Testis (tissue), 3 donors: ENCODE results near the gene DENND2A. TPM values are rescaled to one million over a fixed set of nuclear protein-coding genes. Genes with fewer than 3 reads are reported as not detected.
"Not testable (repeated sequence)": the region's sequence is repeated elsewhere in the genome, so short reads cannot be mapped to it uniquely, and the experiment has no call there.

Experiments
- DNase-seq: peaks from one replicate; pipeline ENCODE4 v3.0.0-alpha.2; 2019
- H3K27ac ChIP-seq, 2 donors: fragments of 200-600 bp; sonication (generic); one replicate each; pipeline ENCODE4 v1.5.1; 2019
- H3K27me3 ChIP-seq: fragments of 200-600 bp; sonication (generic); one replicate; pipeline ENCODE4 v1.5.1; 2019
- H3K36me3 ChIP-seq: fragments of 200-600 bp; sonication (generic); one replicate; pipeline ENCODE4 v1.5.1; 2017; ENCODE audit warnings: low read depth; ENCODE audit errors: missing control alignments
- H3K4me1 ChIP-seq: fragments of 200-600 bp; sonication (generic); one replicate; pipeline ENCODE4 v1.5.1; 2019
- H3K4me3 ChIP-seq, 2 donors: fragments of 200-600 bp; sonication (generic); one replicate each; pipeline ENCODE4 v1.5.1; 2017 to 2019
- H3K9me3 ChIP-seq: fragments of 200-600 bp; sonication (generic); one replicate; pipeline ENCODE4 v1.5.1; 2017
- CTCF ChIP-seq, 3 experiments: fragments of 450-650 bp in 2 of 3; fragments of 200-600 bp in 1 of 3; sonication (generic) in 1 of 3; IDR thresholded peaks; one replicate each; pipeline ENCODE4 v1.5.1; 2016 to 2019; ENCODE audit warnings: antibody characterized with exemption in 3 of 3, mild to moderate bottlenecking in 2 of 3, moderate library complexity in 1 of 3
- POLR2A ChIP-seq: fragments of 450-650 bp; IDR thresholded peaks from one replicate; pipeline ENCODE4 v1.6.1; 2017; ENCODE audit warnings: antibody characterized with exemption, mild to moderate bottlenecking, moderate library complexity
- WGBS, 2 donors: methylation state at CpG; one replicate each; pipeline ENCODE4 v1.1.5; 2018; 5-methylcytosine and 5-hydroxymethylcytosine counted together
- intact Hi-C: fragments of 100-400 bp; cut with DNase I; formaldehyde crosslinking; loops from one replicate; pipeline ENCODE4 v1.15.1; 2023; ENCODE audit warnings: low total_unique reads
- polyA plus RNA-seq: library from polyadenylated mRNA; stranded (reverse); fragments of 350-450 nt; fragmentation: Illumina TruSeq; extraction: RNeasy Lipid Tissue Mini Kit (QIAGEN cat#74804); gene quantifications from one replicate; pipeline ENCODE4 v1.2.3, GENCODE V29; 2014; ENCODE audit warnings: low read depth, low replicate concordance; ENCODE audit not compliant: insufficient read depth
- total RNA-seq, 2 donors: library from RNA; depleted of rRNA; stranded (reverse); fragments of >200 nt; gene quantifications; one replicate each; pipeline ENCODE4 v1.2.3, GENCODE V29; 2016

DENND2A gene
- total and polyA plus RNA-seq, 3 donors from 2014 or later: 4.1 to 8.5 (median 5.5) TPM

- TF ChIP-seq POLR2A: no peak
- TF ChIP-seq CTCF (IDR thresholded peaks at IDR 0.05): no peak
- intact Hi-C loops: no loop called here
- no peaks in the 10 kb centered on the region for H3K36me3 ChIP-seq
- peak; percentile 88 for DNase-seq
- H3K27ac ChIP-seq: no peak overlapping the region
- no peaks in the 10 kb centered on the region for H3K27me3 ChIP-seq
- 45 to 51% methylated on average over 17 of the region's 17 CpGs for WGBS, 2 donors
- H3K4me1 ChIP-seq: peaks cover 7% of the 10 kb centered on the region
- no peaks in the 10 kb centered on the region for H3K9me3 ChIP-seq
- H3K4me3 ChIP-seq: no peak overlapping the region
Measured at GRCh38 chr7:140625908-140626868, 14.4 kb downstream of the DENND2A start.

GRCh38 chr7:140625192-140625558, 15.4 kb downstream of the DENND2A start:
- H3K4me1 ChIP-seq, H3K27ac ChIP-seq, intact Hi-C loops, H3K27me3 ChIP-seq, DNase-seq, H3K4me3 ChIP-seq, H3K9me3 ChIP-seq, H3K36me3 ChIP-seq: not testable (repeated sequence)
- WGBS, 2 donors: 91% methylated on average over 10 of the region's 10 CpGs

- no peak for DNase-seq
- Histone ChIP-seq H3K4me3 (no peak overlapping the region), H3K9me3 (no peaks in the 10 kb centered on the region), H3K4me1 (peaks cover 7% of the 10 kb centered on the region), H3K27ac (no peak overlapping the region), H3K36me3 (no peaks in the 10 kb centered on the region), H3K27me3 (no peaks in the 10 kb centered on the region)
- intact Hi-C loops: no loop called here
- no peak for TF ChIP-seq POLR2A
- TF ChIP-seq CTCF (IDR thresholded peaks at IDR 0.05): no peak
- WGBS, 2 donors: 71 to 74% methylated on average over 10 to 11 of the region's 11 CpGs
Measured at GRCh38 chr7:140624392-140625191, 16.0 kb downstream of the DENND2A start.

- no peak overlapping the region for H3K27ac ChIP-seq
- WGBS, 2 donors: 72 to 81% methylated on average over 6 of the region's 6 CpGs
Measured at GRCh38 chr7:140623980-140624379, 16.6 kb downstream of the DENND2A start.

More at GRCh38 chr7:140623980-140624379, 16.6 kb downstream of the DENND2A start:
- intact Hi-C loops: no loop called here
- H3K4me3 ChIP-seq: no peak overlapping the region
- H3K27me3 ChIP-seq: no peaks in the 10 kb centered on the region
- H3K36me3 ChIP-seq: no peaks in the 10 kb centered on the region
- H3K4me1 ChIP-seq: peaks cover 7% of the 10 kb centered on the region
- DNase-seq: no peak
- no peaks in the 10 kb centered on the region for H3K9me3 ChIP-seq
- TF ChIP-seq CTCF (IDR thresholded peaks at IDR 0.05) (no peak), POLR2A (no peak)
